Measurements from ENCODE around the gene MEAK7. TPM values are rescaled to one million over a fixed set of nuclear protein-coding genes. Genes with fewer than 3 reads are reported as not detected.
"Not testable (repeated sequence)": the region's sequence is repeated elsewhere in the genome, so short reads cannot be mapped to it uniquely, and the experiment has no call there.

The MEAK7 gene
- total RNA-seq, 2 donors from 2014 or later, result 17.0 to 23.4 TPM

DNA sequence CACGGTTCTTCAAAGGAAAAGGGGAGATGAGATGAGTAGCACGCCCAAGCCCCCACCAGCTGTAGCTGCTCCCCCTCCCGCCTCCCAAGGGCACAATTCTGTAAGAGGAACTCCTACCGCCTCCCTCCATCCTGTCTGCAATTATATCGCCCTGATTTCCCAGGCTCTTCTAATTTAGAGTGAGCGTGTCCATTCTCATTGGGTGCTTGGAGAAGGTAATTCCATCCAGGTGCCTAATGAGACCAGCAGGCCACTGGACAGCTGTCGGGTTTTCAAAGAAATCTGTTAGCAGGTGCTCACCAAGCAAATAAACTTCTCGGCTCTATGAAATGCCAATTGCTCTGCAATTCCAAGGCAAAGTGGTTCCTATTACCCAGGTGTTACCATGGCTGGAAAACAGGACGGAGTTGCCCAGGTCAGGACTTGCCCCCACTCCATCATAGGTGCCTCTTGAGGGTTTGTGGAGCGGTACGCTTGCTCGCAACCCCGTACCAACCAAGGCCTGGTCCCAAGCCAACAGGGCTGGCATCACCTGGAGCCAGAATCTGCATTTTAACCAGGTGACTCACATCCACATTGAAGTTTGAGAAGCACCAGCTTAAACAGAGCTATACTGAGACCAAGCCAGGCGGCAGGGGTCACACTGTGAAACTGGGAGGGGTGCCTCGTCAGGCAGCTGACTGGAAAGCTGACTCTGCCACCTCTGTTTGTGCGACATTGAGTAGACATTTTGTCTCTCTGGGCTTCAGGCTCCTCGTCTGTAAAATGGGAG is 16.5 kb upstream of the MEAK7 start:
- Histone ChIP-seq H3K9me3 (no peaks in the 10 kb centered on the region), H3K4me3 (no peak overlapping the region), H3K27ac (no peak overlapping the region), H3K36me3 (no peaks in the 10 kb centered on the region), H3K4me1 (no peaks in the 10 kb centered on the region), H3K27me3 (no peaks in the 10 kb centered on the region), H3K9ac (ENCODE audit: low read depth in 2 of 2, low read length in 2 of 2) (no peak overlapping the region)
- intact Hi-C loops (cut with DNase I), result no loop called here
- no peak for DNase-seq
- TF ChIP-seq CTCF (IDR thresholded peaks at IDR 0.05), result no peak

DNA sequence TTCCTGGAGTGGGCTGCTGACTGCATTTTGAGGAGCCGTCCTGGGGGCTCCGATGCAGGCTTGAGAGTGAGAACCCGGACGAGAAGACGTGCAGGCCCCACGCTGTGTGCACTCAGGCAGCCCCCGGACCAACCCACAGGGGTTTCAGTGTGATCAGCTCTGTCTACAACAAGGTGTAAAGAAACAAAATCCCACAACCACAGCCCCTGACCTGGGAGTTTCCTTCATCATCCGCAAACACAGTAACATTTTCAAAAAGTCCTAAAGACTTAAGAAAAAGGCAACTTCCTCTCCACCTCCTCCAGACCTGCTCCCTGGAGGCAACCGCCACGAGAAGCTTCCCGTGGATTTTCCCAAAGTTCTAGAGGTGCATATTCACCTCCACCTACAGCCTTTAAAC is 15.4 kb upstream of the MEAK7 start:
- DNase-seq, result no peak
- intact Hi-C loops (cut with DNase I), result no loop called here
- Histone ChIP-seq H3K4me1 (no peaks in the 10 kb centered on the region), H3K4me3 (no peak overlapping the region), H3K27me3 (no peaks in the 10 kb centered on the region), H3K27ac (no peak overlapping the region), H3K9ac (ENCODE audit: low read depth in 2 of 2, low read length in 2 of 2) (no peak overlapping the region), H3K36me3 (no peaks in the 10 kb centered on the region), H3K9me3 (no peaks in the 10 kb centered on the region)
- TF ChIP-seq CTCF (IDR thresholded peaks at IDR 0.05), result no peak

DNA sequence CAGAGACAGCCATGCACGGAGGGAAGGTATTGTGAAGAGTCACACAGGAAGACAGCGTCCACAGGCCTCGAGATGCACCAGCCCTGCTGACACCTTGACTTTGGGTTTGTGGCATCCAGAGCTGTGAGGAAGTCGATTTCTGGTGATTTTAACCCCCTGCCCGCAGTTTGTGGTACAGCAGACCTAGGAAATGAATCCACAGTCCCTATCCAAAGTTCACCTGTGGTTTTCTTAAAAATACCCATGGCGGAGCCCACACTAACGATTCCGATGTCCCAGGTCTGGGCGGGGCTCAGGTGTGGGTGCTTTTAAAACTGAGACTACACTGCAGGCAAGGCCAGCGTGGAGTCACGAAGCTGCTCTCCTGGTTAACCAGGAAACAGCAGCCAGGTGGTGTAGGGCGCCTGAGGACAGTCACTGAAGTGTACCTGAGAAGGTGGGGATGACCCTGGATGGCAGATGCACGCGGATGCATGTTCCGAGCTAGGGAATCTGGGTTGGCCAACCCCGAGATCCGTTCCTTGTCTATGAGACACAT is 14.4 kb upstream of the MEAK7 start:
- no peaks in the 10 kb centered on the region for H3K36me3 ChIP-seq
- H3K4me3 ChIP-seq, result no peak overlapping the region
- H3K9ac ChIP-seq (ENCODE audit: low read depth in 2 of 2, low read length in 2 of 2), result no peak overlapping the region
- no peaks in the 10 kb centered on the region for H3K9me3 ChIP-seq
- H3K4me1 ChIP-seq, result no peaks in the 10 kb centered on the region
- no peak overlapping the region for H3K27ac ChIP-seq
- intact Hi-C loops (cut with DNase I), result no loop called here
- no peak for TF ChIP-seq CTCF (IDR thresholded peaks at IDR 0.05)
- no peaks in the 10 kb centered on the region for H3K27me3 ChIP-seq
- DNase-seq, result peak; percentile 63

GRCh38 chr16:84518220-84518619 is 13.8 kb upstream of the MEAK7 start:
- H3K9me3 ChIP-seq; H3K4me3 ChIP-seq; H3K36me3 ChIP-seq; H3K27ac ChIP-seq; H3K4me1 ChIP-seq; H3K9ac ChIP-seq (ENCODE audit: low read depth in 2 of 2, low read length in 2 of 2); DNase-seq; H3K27me3 ChIP-seq; intact Hi-C loops (cut with DNase I): not testable (repeated sequence)

DNA sequence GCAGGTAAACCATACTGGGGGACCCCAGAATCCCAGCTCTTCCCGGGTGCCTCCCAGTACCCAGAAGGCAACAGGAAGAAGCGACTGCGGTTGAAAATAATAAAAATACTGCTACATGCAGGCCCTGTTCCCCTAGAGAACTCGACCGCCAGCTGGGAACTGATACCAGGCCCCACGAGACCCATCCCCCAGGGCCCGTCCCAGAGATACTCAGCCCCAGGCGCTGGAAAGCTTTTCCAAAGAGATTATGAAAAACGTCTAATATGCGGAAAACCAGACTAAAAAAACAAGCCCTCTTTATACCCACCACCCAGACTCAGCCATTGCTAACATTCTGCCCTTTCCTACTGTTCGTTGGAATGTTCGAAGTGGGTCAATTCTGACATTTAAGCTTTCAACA is 12.9 kb upstream of the MEAK7 start:
- no peaks in the 10 kb centered on the region for H3K36me3 ChIP-seq
- H3K4me3 ChIP-seq, result no peak overlapping the region
- intact Hi-C loops (cut with DNase I), result no loop called here
- H3K27ac ChIP-seq, result no peak overlapping the region
- H3K9ac ChIP-seq (ENCODE audit: low read depth in 2 of 2, low read length in 2 of 2), result no peak overlapping the region
- H3K9me3 ChIP-seq, result no peaks in the 10 kb centered on the region
- no peaks in the 10 kb centered on the region for H3K4me1 ChIP-seq
- TF ChIP-seq CTCF (IDR thresholded peaks at IDR 0.05), result no peak
- no peak for DNase-seq
- no peaks in the 10 kb centered on the region for H3K27me3 ChIP-seq

Data from colonic mucosa (tissue), 4 donors.